GM20000 (cell line): Measurements from ENCODE around the gene PRKACG.
A peak's percentile ranks its signal among the peaks of the same experiment; 100 is the strongest.
"Not testable (repeated sequence)": the region's sequence is repeated elsewhere in the genome, so short reads cannot be mapped to it uniquely, and the experiment has no call there.

Experiments
- DNase-seq: peaks from one replicate; pipeline ENCODE4 v3.0.0; 2012; ENCODE audit warnings: low spot score
- CTCF ChIP-seq: IDR thresholded peaks from 2 replicates; pipeline ENCODE4 v1.5.1; 2012; ENCODE audit warnings: mild to moderate bottlenecking, control low read depth; ENCODE audit errors: extremely low read depth, missing control alignments

The PRKACG gene

GRCh38 chr9:68998385-68998784 lies 15.5 kb downstream of the PRKACG start:
- DNase-seq = no peak
- TF ChIP-seq CTCF = no peak

GRCh38 chr9:68997666-68998065 lies 16.2 kb downstream of the PRKACG start:
- TF ChIP-seq CTCF = no peak

GRCh38 chr9:68996462-68996861 lies 17.5 kb downstream of the PRKACG start:
- no peak for TF ChIP-seq CTCF
- DNase-seq = no peak

More at GRCh38 chr9:68997666-68998065, 16.2 kb downstream of the PRKACG start:
- no peak for DNase-seq

DNA sequence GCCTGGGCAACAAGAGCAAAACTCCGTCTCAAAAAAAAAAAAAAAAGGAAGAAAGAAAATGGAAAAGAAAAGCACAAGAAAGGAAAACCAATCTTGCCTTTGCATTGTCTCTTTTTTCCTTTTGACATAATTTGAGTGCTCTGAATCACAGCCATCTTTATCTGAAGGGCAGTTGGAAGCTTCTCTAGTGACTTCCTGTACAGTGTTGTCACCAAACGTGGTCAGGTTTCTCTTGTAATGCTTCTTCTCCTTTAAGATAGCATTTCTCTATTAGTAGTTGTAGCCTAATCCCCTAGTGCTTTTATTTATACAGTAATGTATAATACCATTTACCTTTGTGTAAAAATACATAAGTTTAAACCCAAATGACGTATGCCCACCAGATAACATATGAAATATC lies 18.1 kb downstream of the PRKACG start:
- TF ChIP-seq CTCF = no peak
- no peak for DNase-seq

GRCh38 chr9:68991457-68991856 lies 22.5 kb downstream of the PRKACG start:
- TF ChIP-seq CTCF = no peak
- DNase-seq = no peak

GRCh38 chr9:68986949-68987348 lies 27.0 kb downstream of the PRKACG start:
- DNase-seq = not testable (repeated sequence)

- DNase-seq = no peak
- no peak for TF ChIP-seq CTCF
Observed at GRCh38 chr9:68983522-68984424, 30.1 kb downstream of the PRKACG start.

GRCh38 chr9:68983008-68983411 lies 30.9 kb downstream of the PRKACG start:
- no peak for TF ChIP-seq CTCF
- DNase-seq = peak; percentile 46
